ENCODE measurements around the gene TBCK.

The TBCK gene

GRCh38 chr4:106287353-106287969 is 28.5 kb downstream of the TBCK start:
- DNase-seq (ENCODE audit: insufficient read length, low spot score) (no peak), FAIRE-seq (no peak)
- TF ChIP-seq CTCF (IDR thresholded peaks at IDR 0.05; ENCODE audit: insufficient read depth, missing control alignments), result no peak

GRCh38 chr4:106286611-106287010 is 29.4 kb downstream of the TBCK start:
- no peak for FAIRE-seq
- no peak for DNase-seq (ENCODE audit: insufficient read length, low spot score)
- TF ChIP-seq CTCF (IDR thresholded peaks at IDR 0.05; ENCODE audit: insufficient read depth, missing control alignments), result no peak

GRCh38 chr4:106284227-106284626 is 31.8 kb downstream of the TBCK start:
- TF ChIP-seq CTCF (IDR thresholded peaks at IDR 0.05; ENCODE audit: insufficient read depth, missing control alignments), result no peak
- FAIRE-seq, result no peak
- DNase-seq (ENCODE audit: insufficient read length, low spot score), result no peak

GRCh38 chr4:106277140-106277675 is 38.8 kb downstream of the TBCK start:
- no peak for TF ChIP-seq CTCF (IDR thresholded peaks at IDR 0.05; ENCODE audit: insufficient read depth, missing control alignments)
- no peak for DNase-seq (ENCODE audit: insufficient read length, low spot score)
- no peak for FAIRE-seq

- no peak for TF ChIP-seq CTCF (IDR thresholded peaks at IDR 0.05; ENCODE audit: insufficient read depth, missing control alignments)
- FAIRE-seq, result no peak
- DNase-seq (ENCODE audit: insufficient read length, low spot score), result no peak
These were observed 42.2 kb downstream of the TBCK start for GRCh38 chr4:106273831-106274230.

GRCh38 chr4:106270736-106271135 is 45.3 kb downstream of the TBCK start:
- no peak for FAIRE-seq
- no peak for DNase-seq (ENCODE audit: insufficient read length, low spot score)
- no peak for TF ChIP-seq CTCF (IDR thresholded peaks at IDR 0.05; ENCODE audit: insufficient read depth, missing control alignments)

GRCh38 chr4:106269711-106270110 is 46.3 kb downstream of the TBCK start:
- FAIRE-seq (no peak), DNase-seq (ENCODE audit: insufficient read length, low spot score) (no peak)
- TF ChIP-seq CTCF (IDR thresholded peaks at IDR 0.05; ENCODE audit: insufficient read depth, missing control alignments), result no peak
